Fibroblast of mammary gland (primary cell): ENCODE data around the gene SELPLG.
"Not testable (repeated sequence)": the region's sequence is repeated elsewhere in the genome, so short reads cannot be mapped to it uniquely, and the experiment has no call there.

ENCODE experiments used
- DNase-seq: peaks from one replicate; pipeline ENCODE4 v3.0.0-alpha.2; 2010; ENCODE audit warnings: low read depth
- H3K4me3 ChIP-seq: 2 replicates; pipeline ENCODE4 v1.5.1; 2011; ENCODE audit warnings: low read depth, mild to moderate bottlenecking, low read length, moderate library complexity; ENCODE audit not compliant: control insufficient read depth
- CTCF ChIP-seq: conservative IDR thresholded peaks from 2 replicates; pipeline ENCODE4 v1.5.1; 2011; ENCODE audit warnings: low read depth, low read length, inconsistent platforms; ENCODE audit not compliant: control insufficient read depth, insufficient read depth

SELPLG gene

GRCh38 chr12:108622921-108623514 lies 10.7 kb downstream of the SELPLG start:
- no peak overlapping the region for H3K4me3 ChIP-seq
- no peak for TF ChIP-seq CTCF
- DNase-seq: no peak

GRCh38 chr12:108622421-108622820 lies 11.3 kb downstream of the SELPLG start:
- DNase-seq: no peak
- TF ChIP-seq CTCF: no peak

GRCh38 chr12:108621161-108621560 lies 12.5 kb downstream of the SELPLG start:
- TF ChIP-seq CTCF: no peak

More at GRCh38 chr12:108622421-108622820, 11.3 kb downstream of the SELPLG start:
- no peak overlapping the region for H3K4me3 ChIP-seq

GRCh38 chr12:108620236-108620879 lies 13.3 kb downstream of the SELPLG start:
- peak; percentile 90 for DNase-seq
- H3K4me3 ChIP-seq: no peak overlapping the region
- no peak for TF ChIP-seq CTCF

More at GRCh38 chr12:108621161-108621560, 12.5 kb downstream of the SELPLG start:
- no peak overlapping the region for H3K4me3 ChIP-seq
- no peak for DNase-seq

- H3K4me3 ChIP-seq: no peak overlapping the region
- no peak for DNase-seq
- TF ChIP-seq CTCF: no peak
Observed at GRCh38 chr12:108619369-108620160, 14.1 kb downstream of the SELPLG start.

GRCh38 chr12:108618953-108619274 lies 14.8 kb downstream of the SELPLG start:
- DNase-seq, H3K4me3 ChIP-seq: not testable (repeated sequence)

GRCh38 chr12:108618079-108618952 lies 15.4 kb downstream of the SELPLG start:
- peak; percentile 90 for TF ChIP-seq CTCF
- no peak overlapping the region for H3K4me3 ChIP-seq
- DNase-seq: peak; percentile 84
